Sigmoid colon (tissue), 4 donors: Measurements from ENCODE around the gene KRT82.

Experiments used
- CTCF ChIP-seq, 4 experiments: fragments of 450-650 bp in 3 of 4; fragments of 200-600 bp in 1 of 4; IDR thresholded peaks; one replicate each; pipeline ENCODE4 v1.5.1; 2016 to 2019; ENCODE audit warnings: antibody characterized with exemption in 4 of 4, mild to moderate bottlenecking in 3 of 4, moderate library complexity in 2 of 4
- EP300 ChIP-seq, 4 donors: sonication (generic); formaldehyde crosslinking; IDR thresholded peaks; one replicate each; pipeline ENCODE4 v1.6.1; 2017; ENCODE audit warnings: antibody characterized with exemption in 4 of 4
- POLR2A ChIP-seq, 2 donors: fragments of 450-650 bp; IDR thresholded peaks; one replicate each; pipeline ENCODE4 v1.6.1; 2016; ENCODE audit warnings: antibody characterized with exemption in 2 of 2, mild to moderate bottlenecking in 2 of 2, moderate library complexity in 2 of 2
- POLR2AphosphoS5 ChIP-seq, 4 donors: sonication (generic); formaldehyde crosslinking; IDR thresholded peaks; one replicate each; pipeline ENCODE4 v1.6.1; 2017; ENCODE audit warnings: antibody characterized with exemption in 4 of 4

- no peak for TF ChIP-seq CTCF (IDR thresholded peaks at IDR 0.05)
- no peak for TF ChIP-seq POLR2A (IDR thresholded peaks at IDR 0.05)
- no peak for TF ChIP-seq POLR2AphosphoS5 (IDR thresholded peaks at IDR 0.05)
- no peak for TF ChIP-seq EP300 (IDR thresholded peaks at IDR 0.05)
These were observed 26.5 kb upstream of the KRT82 start for GRCh38 chr12:52432559-52433207.
